Lower lobe of right lung (tissue), 2 donors: ENCODE results near the gene C1orf21. TPM values are rescaled to one million over a fixed set of nuclear protein-coding genes. Genes with fewer than 3 reads are reported as not detected.

Source experiments
- ATAC-seq, 2 donors: fragments of 200-7000 bp; cut with Tn5 transposase; one replicate each; pipeline ENCODE4 v1.9.1; 2020 to 2022; ENCODE audit warnings: mild to moderate bottlenecking in 2 of 2, moderate library complexity in 2 of 2
- DNase-seq: peaks from one replicate; pipeline ENCODE4 v3.0.0-alpha.2; 2020
- H3K27ac ChIP-seq: fragments of 200-600 bp; one replicate; pipeline ENCODE4 v1.8.0; 2022
- H3K27me3 ChIP-seq: fragments of 200-600 bp; one replicate; pipeline ENCODE4 v1.8.0; 2022; ENCODE audit warnings: low read depth
- H3K36me3 ChIP-seq: fragments of 200-600 bp; one replicate; pipeline ENCODE4 v1.8.0; 2022; ENCODE audit warnings: mild to moderate bottlenecking
- H3K4me1 ChIP-seq: fragments of 200-600 bp; one replicate; pipeline ENCODE4 v1.8.0; 2022
- H3K4me3 ChIP-seq: fragments of 200-600 bp; one replicate; pipeline ENCODE4 v1.8.0; 2022; ENCODE audit warnings: mild to moderate bottlenecking
- H3K9me3 ChIP-seq: fragments of 200-600 bp; one replicate; pipeline ENCODE4 v1.8.0; 2022
- CTCF ChIP-seq: fragments of 200-600 bp; IDR thresholded peaks from one replicate; pipeline ENCODE4 v1.8.0; 2022; ENCODE audit warnings: antibody characterized with exemption, mild to moderate bottlenecking
- intact Hi-C: fragments of 100-400 bp; cut with DNase I; formaldehyde crosslinking; loops from one replicate; pipeline ENCODE4 v1.11.0; 2022
- total RNA-seq: library from RNA; stranded (reverse); fragmentation: NEBNext Ultra II Directional; extraction: Animal tissue kit (Norgen Biotek cat#: 25700); gene quantifications from one replicate; pipeline ENCODE4 v1.2.1, GENCODE V29; 2021
- donor health status: DM: no; HTN: yes; CAD: no; lungs with severe emphysema.

Gene C1orf21
- total RNA-seq, 1 donor from 2014 or later: 70.8 TPM

GRCh38 chr1:184507604-184508280, 120.9 kb downstream of the C1orf21 start:
- DNase-seq (no peak), ATAC-seq (no peak)
- H3K9me3 ChIP-seq: no peaks in the 10 kb centered on the region
- no peaks in the 10 kb centered on the region for H3K36me3 ChIP-seq
- H3K27me3 ChIP-seq: no peaks in the 10 kb centered on the region
- intact Hi-C loops: no loop called here
- peaks cover 40% of the 10 kb centered on the region for H3K4me1 ChIP-seq
- H3K27ac ChIP-seq: no peak overlapping the region
- H3K4me3 ChIP-seq: no peak overlapping the region
- no peak for TF ChIP-seq CTCF

- Histone ChIP-seq H3K27ac (no peak overlapping the region), H3K4me3 (no peak overlapping the region), H3K4me1 (peaks cover 32% of the 10 kb centered on the region), H3K27me3 (no peaks in the 10 kb centered on the region), H3K9me3 (no peaks in the 10 kb centered on the region), H3K36me3 (no peaks in the 10 kb centered on the region)
- DNase-seq (no peak), ATAC-seq (no peak)
- TF ChIP-seq CTCF: no peak
- intact Hi-C loops: no loop called here
Observed at GRCh38 chr1:184509105-184509504, 122.3 kb downstream of the C1orf21 start.

GRCh38 chr1:184510110-184510509, 123.3 kb downstream of the C1orf21 start:
- H3K27me3 ChIP-seq: no peaks in the 10 kb centered on the region
- no peak overlapping the region for H3K27ac ChIP-seq
- H3K4me3 ChIP-seq: no peak overlapping the region
- DNase-seq: no peak
- H3K36me3 ChIP-seq: no peaks in the 10 kb centered on the region
- intact Hi-C loops: no loop called here
- H3K4me1 ChIP-seq: peaks cover 23% of the 10 kb centered on the region
- TF ChIP-seq CTCF: no peak
- H3K9me3 ChIP-seq: no peaks in the 10 kb centered on the region
- peak; percentile 52 to 85 for ATAC-seq

- intact Hi-C loops: no loop called here
- Histone ChIP-seq H3K4me1 (peaks cover 27% of the 10 kb centered on the region), H3K36me3 (no peaks in the 10 kb centered on the region), H3K9me3 (no peaks in the 10 kb centered on the region), H3K27me3 (no peaks in the 10 kb centered on the region), H3K4me3 (no peak overlapping the region), H3K27ac (no peak overlapping the region)
- TF ChIP-seq CTCF: no peak
- no peak for DNase-seq
- no peak for ATAC-seq
Observed at GRCh38 chr1:184512724-184513123, 125.9 kb downstream of the C1orf21 start.

- DNase-seq (no peak), ATAC-seq (no peak)
- TF ChIP-seq CTCF: no peak
- H3K36me3 ChIP-seq: no peaks in the 10 kb centered on the region
- intact Hi-C loops: no loop called here
- no peaks in the 10 kb centered on the region for H3K27me3 ChIP-seq
- no peak overlapping the region for H3K27ac ChIP-seq
- no peak overlapping the region for H3K4me3 ChIP-seq
- H3K4me1 ChIP-seq: peaks cover 24% of the 10 kb centered on the region
- no peaks in the 10 kb centered on the region for H3K9me3 ChIP-seq
Observed at GRCh38 chr1:184513421-184513820, 126.6 kb downstream of the C1orf21 start.
